HG03432 (cell line): ENCODE results near the gene TBX15.
"Not testable (repeated sequence)": the region's sequence is repeated elsewhere in the genome, so short reads cannot be mapped to it uniquely, and the experiment has no call there.

ENCODE experiments used
- ATAC-seq: cut with Tn5 transposase; IDR thresholded peaks from one replicate; pipeline ENCODE4 v1.9.1; 2021; ENCODE audit warnings: mild to moderate bottlenecking, moderate library complexity; ENCODE audit not compliant: unreplicated experiment

Gene TBX15

GRCh38 chr1:118928739-118929554 is 59.2 kb downstream of the TBX15 start:
- no peak for ATAC-seq

- ATAC-seq = no peak
Observed at GRCh38 chr1:118927427-118928187, 60.5 kb downstream of the TBX15 start.

- ATAC-seq = no peak
Observed at GRCh38 chr1:118926261-118926660, 61.9 kb downstream of the TBX15 start.

- no peak for ATAC-seq
Observed at GRCh38 chr1:118925651-118926050, 62.5 kb downstream of the TBX15 start.

GRCh38 chr1:118923319-118923718 is 64.8 kb downstream of the TBX15 start:
- ATAC-seq = no peak

GRCh38 chr1:118921994-118922393 is 66.1 kb downstream of the TBX15 start:
- no peak for ATAC-seq

- ATAC-seq = no peak
Observed at GRCh38 chr1:118920124-118920717, 67.9 kb downstream of the TBX15 start.

GRCh38 chr1:118918940-118919259 is 69.2 kb downstream of the TBX15 start:
- ATAC-seq = peak; percentile 1

GRCh38 chr1:118918230-118918939 is 69.8 kb downstream of the TBX15 start:
- peak; percentile 75 for ATAC-seq

- not testable (repeated sequence) for ATAC-seq
Observed at GRCh38 chr1:118916346-118916745, 71.8 kb downstream of the TBX15 start.

GRCh38 chr1:118914379-118915161 is 73.6 kb downstream of the TBX15 start:
- ATAC-seq = peak; percentile 62

GRCh38 chr1:118913818-118914217 is 74.3 kb downstream of the TBX15 start:
- ATAC-seq = no peak

- no peak for ATAC-seq
Observed at GRCh38 chr1:118912574-118912973, 75.6 kb downstream of the TBX15 start.

- ATAC-seq = no peak
Observed at GRCh38 chr1:118911571-118911970, 76.6 kb downstream of the TBX15 start.

GRCh38 chr1:118907466-118907865 is 80.7 kb downstream of the TBX15 start:
- no peak for ATAC-seq

- ATAC-seq = no peak
Observed at GRCh38 chr1:118905671-118906070, 82.5 kb downstream of the TBX15 start.

GRCh38 chr1:118905196-118905595 is 82.9 kb downstream of the TBX15 start:
- no peak for ATAC-seq

GRCh38 chr1:118902711-118903191 is 85.4 kb downstream of the TBX15 start:
- no peak for ATAC-seq

- no peak for ATAC-seq
Observed at GRCh38 chr1:118902299-118902698, 85.8 kb downstream of the TBX15 start.
